Esophagus squamous epithelium (tissue), 5 donors: Measurements from ENCODE around the gene SMYD1. TPM values are rescaled to one million over a fixed set of nuclear protein-coding genes. Genes with fewer than 3 reads are reported as not detected.

Source experiments
- DNase-seq: peaks from one replicate; lab custom pipeline; 2025; lab: John Stamatoyannopoulos, UW
- H3K27ac ChIP-seq, 4 donors: fragments of 200-600 bp; sonication (generic); one replicate each; pipeline ENCODE4 v1.5.1; 2016 to 2019; ENCODE audit warnings: mild to moderate bottlenecking in 1 of 4
- H3K27me3 ChIP-seq, 4 donors: fragments of 200-600 bp; sonication (generic); 1 replicate in 3 of 4; 2 replicates in 1 of 4; pipeline versions ENCODE4 v1.5.1 to v1.6.0; 2017 to 2021; ENCODE audit warnings: antibody characterized with exemption in 1 of 4
- H3K36me3 ChIP-seq, 3 donors: fragments of 200-600 bp; sonication (generic); one replicate each; pipeline ENCODE4 v1.5.1; 2016 to 2019
- H3K4me1 ChIP-seq, 3 donors: fragments of 200-600 bp; sonication (generic); one replicate each; pipeline ENCODE4 v1.5.1; 2017 to 2019
- H3K4me3 ChIP-seq, 4 donors: fragments of 200-600 bp; sonication (generic); 1 replicate in 3 of 4; 2 replicates in 1 of 4; pipeline ENCODE4 v1.5.1; 2016 to 2019; ENCODE audit warnings: mild to moderate bottlenecking in 2 of 4, moderate library complexity in 1 of 4
- H3K9me3 ChIP-seq, 3 donors: fragments of 200-600 bp; sonication (generic); one replicate each; pipeline ENCODE4 v1.5.1; 2016 to 2019
- CTCF ChIP-seq, 6 experiments: fragments of 450-650 bp in 4 of 6; fragments of 200-600 bp in 2 of 6; sonication (generic) in 2 of 6; IDR thresholded peaks; one replicate each; pipeline ENCODE4 v1.5.1; 2016 to 2019; ENCODE audit warnings: antibody characterized with exemption in 6 of 6, mild to moderate bottlenecking in 4 of 6, moderate library complexity in 4 of 6
- POLR2A ChIP-seq, 4 donors: fragments of 450-650 bp; IDR thresholded peaks; one replicate each; pipeline ENCODE4 v1.6.1; 2017; ENCODE audit warnings: antibody characterized with exemption in 4 of 4, mild to moderate bottlenecking in 4 of 4, moderate library complexity in 3 of 4
- WGBS, 2 donors: methylation state at CpG; one replicate each; pipeline ENCODE4 v1.1.5; 2018; 5-methylcytosine and 5-hydroxymethylcytosine counted together
- intact Hi-C: fragments of 100-400 bp; cut with DNase I; formaldehyde crosslinking; loops from one replicate; pipeline ENCODE4 v1.15.0; 2022
- total RNA-seq, 4 donors: library from RNA; depleted of rRNA; stranded (reverse); fragments of >200 nt; gene quantifications; one replicate each; pipeline ENCODE4 v1.1.0, GENCODE V29; 2016
- donor health status: DM: yes; HTN: yes; CAD: no.

Gene SMYD1
- total RNA-seq, 4 donors from 2014 or later, result 0.27 TPM; not detected in 3

GRCh38 chr2:88027697-88028389 is 39.8 kb upstream of the SMYD1 start:
- H3K4me1 ChIP-seq, result no peaks in the 10 kb centered on the region
- H3K4me3 ChIP-seq, result no peak overlapping the region
- WGBS, 2 donors, result 76 to 88% methylated on average over 10 of the region's 10 CpGs
- no peaks in the 10 kb centered on the region for H3K27me3 ChIP-seq
- H3K9me3 ChIP-seq, result no peaks in the 10 kb centered on the region
- no peak overlapping the region for H3K27ac ChIP-seq
- TF ChIP-seq CTCF (IDR thresholded peaks at IDR 0.05), result no peak
- TF ChIP-seq POLR2A (IDR thresholded peaks at IDR 0.05), result no peak
- peaks cover 0 to 66% (median 4%) of the 10 kb centered on the region in 3 donors for H3K36me3 ChIP-seq
- DNase-seq, result no peak
- intact Hi-C loops, result no loop called here

GRCh38 chr2:88028931-88029330 is 38.7 kb upstream of the SMYD1 start:
- H3K4me1 ChIP-seq, result no peaks in the 10 kb centered on the region
- no peak overlapping the region for H3K27ac ChIP-seq
- peaks cover 0 to 77% (median 4%) of the 10 kb centered on the region in 3 donors for H3K36me3 ChIP-seq
- intact Hi-C loops, result no loop called here
- no peak for TF ChIP-seq POLR2A (IDR thresholded peaks at IDR 0.05)
- no peak for TF ChIP-seq CTCF (IDR thresholded peaks at IDR 0.05)
- no peak overlapping the region for H3K4me3 ChIP-seq
- DNase-seq, result no peak
- 92 to 95% methylated on average over 4 of the region's 4 CpGs for WGBS, 2 donors
- no peaks in the 10 kb centered on the region for H3K9me3 ChIP-seq
- no peaks in the 10 kb centered on the region for H3K27me3 ChIP-seq

GRCh38 chr2:88032070-88032702 is 35.4 kb upstream of the SMYD1 start:
- no peak for DNase-seq
- intact Hi-C loops, result no loop called here
- Histone ChIP-seq H3K27ac (no peak overlapping the region), H3K4me3 (no peak overlapping the region), H3K27me3 (no peaks in the 10 kb centered on the region), H3K36me3 (peaks cover 0 to 85% (median 4%) of the 10 kb centered on the region in 3 donors), H3K4me1 (no peaks in the 10 kb centered on the region), H3K9me3 (no peaks in the 10 kb centered on the region)
- 93 to 96% methylated on average over 7 of the region's 7 CpGs for WGBS, 2 donors
- TF ChIP-seq CTCF (IDR thresholded peaks at IDR 0.05), result no peak
- no peak for TF ChIP-seq POLR2A (IDR thresholded peaks at IDR 0.05)

GRCh38 chr2:88036182-88036581 is 31.4 kb upstream of the SMYD1 start:
- Histone ChIP-seq H3K4me3 (no peak overlapping the region), H3K4me1 (peaks cover 0 to 16% (median 0%) of the 10 kb centered on the region in 3 donors), H3K36me3 (peaks cover 0 to 46% (median 4%) of the 10 kb centered on the region in 3 donors), H3K9me3 (no peaks in the 10 kb centered on the region), H3K27ac (no peak overlapping the region), H3K27me3 (no peaks in the 10 kb centered on the region)
- no peak for DNase-seq
- no peak for TF ChIP-seq POLR2A (IDR thresholded peaks at IDR 0.05)
- TF ChIP-seq CTCF (IDR thresholded peaks at IDR 0.05), result no peak
- intact Hi-C loops, result no loop called here
- WGBS, 2 donors, result 79 to 80% methylated on average over 2 of the region's 2 CpGs

GRCh38 chr2:88036606-88037005 is 31.0 kb upstream of the SMYD1 start:
- DNase-seq, result no peak
- no peak overlapping the region for H3K4me3 ChIP-seq
- H3K4me1 ChIP-seq, result peaks cover 0 to 16% (median 0%) of the 10 kb centered on the region in 3 donors
- intact Hi-C loops, result no loop called here
- no peak overlapping the region for H3K27ac ChIP-seq
- H3K36me3 ChIP-seq, result peaks cover 0 to 42% (median 4%) of the 10 kb centered on the region in 3 donors
- no peaks in the 10 kb centered on the region for H3K9me3 ChIP-seq
- H3K27me3 ChIP-seq, result no peaks in the 10 kb centered on the region
- TF ChIP-seq CTCF (IDR thresholded peaks at IDR 0.05) (no peak), POLR2A (IDR thresholded peaks at IDR 0.05) (no peak)
